NCI-H524 (cell line): ENCODE measurements around the gene UBIAD1.
"Not testable (repeated sequence)": the region's sequence is repeated elsewhere in the genome, so short reads cannot be mapped to it uniquely, and the experiment has no call there.

Experiments
- DNase-seq, 2 experiments: peaks; one replicate each; lab custom pipeline; 2025; lab: John Stamatoyannopoulos, UW

The UBIAD1 gene, protein sequence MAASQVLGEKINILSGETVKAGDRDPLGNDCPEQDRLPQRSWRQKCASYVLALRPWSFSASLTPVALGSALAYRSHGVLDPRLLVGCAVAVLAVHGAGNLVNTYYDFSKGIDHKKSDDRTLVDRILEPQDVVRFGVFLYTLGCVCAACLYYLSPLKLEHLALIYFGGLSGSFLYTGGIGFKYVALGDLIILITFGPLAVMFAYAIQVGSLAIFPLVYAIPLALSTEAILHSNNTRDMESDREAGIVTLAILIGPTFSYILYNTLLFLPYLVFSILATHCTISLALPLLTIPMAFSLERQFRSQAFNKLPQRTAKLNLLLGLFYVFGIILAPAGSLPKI

DNA sequence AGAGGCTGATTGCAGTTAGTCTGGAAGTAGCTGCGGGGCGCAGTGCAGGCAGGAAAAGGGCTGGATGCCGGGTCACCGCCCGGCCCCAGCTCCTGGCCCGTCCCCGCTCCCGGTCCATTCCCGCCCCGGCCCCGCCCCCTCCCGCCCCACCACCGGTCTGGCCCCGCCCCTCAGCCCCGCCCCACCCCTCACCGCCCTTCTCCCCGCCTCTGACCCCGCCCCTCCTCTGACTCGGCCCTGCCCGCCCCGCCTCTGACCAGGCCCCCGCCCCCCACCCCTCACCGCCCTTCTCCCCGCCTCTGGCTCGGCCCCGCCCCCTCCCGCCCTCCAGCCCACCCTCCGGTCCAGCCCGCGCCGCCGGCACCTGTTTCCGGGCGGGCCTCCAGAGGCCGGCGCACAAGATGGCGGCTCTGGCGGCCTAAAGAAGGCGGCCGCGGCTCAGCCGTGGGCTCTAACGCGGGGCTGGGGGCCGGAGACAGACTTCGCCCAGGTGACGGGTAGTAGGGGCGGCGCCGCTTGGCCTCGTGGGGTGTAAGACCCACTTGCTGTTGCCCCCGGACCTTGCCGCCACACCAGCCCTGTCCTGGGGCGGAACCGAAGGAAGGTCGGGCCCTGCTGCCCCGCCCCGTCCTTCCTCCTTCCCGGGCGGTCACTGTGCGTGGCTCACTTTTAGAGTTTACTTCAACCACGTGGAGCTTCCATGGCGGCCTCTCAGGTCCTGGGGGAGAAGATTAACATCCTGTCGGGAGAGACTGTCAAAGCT, at the start of gene UBIAD1:
Gene UBIAD1, plus strand, starts transcription at position 367 of the 763 bp plus-strand sequence. Its CDS starts 334 bp downstream, at position 701.
- DNase-seq: peak; percentile 52 to 77

DNA sequence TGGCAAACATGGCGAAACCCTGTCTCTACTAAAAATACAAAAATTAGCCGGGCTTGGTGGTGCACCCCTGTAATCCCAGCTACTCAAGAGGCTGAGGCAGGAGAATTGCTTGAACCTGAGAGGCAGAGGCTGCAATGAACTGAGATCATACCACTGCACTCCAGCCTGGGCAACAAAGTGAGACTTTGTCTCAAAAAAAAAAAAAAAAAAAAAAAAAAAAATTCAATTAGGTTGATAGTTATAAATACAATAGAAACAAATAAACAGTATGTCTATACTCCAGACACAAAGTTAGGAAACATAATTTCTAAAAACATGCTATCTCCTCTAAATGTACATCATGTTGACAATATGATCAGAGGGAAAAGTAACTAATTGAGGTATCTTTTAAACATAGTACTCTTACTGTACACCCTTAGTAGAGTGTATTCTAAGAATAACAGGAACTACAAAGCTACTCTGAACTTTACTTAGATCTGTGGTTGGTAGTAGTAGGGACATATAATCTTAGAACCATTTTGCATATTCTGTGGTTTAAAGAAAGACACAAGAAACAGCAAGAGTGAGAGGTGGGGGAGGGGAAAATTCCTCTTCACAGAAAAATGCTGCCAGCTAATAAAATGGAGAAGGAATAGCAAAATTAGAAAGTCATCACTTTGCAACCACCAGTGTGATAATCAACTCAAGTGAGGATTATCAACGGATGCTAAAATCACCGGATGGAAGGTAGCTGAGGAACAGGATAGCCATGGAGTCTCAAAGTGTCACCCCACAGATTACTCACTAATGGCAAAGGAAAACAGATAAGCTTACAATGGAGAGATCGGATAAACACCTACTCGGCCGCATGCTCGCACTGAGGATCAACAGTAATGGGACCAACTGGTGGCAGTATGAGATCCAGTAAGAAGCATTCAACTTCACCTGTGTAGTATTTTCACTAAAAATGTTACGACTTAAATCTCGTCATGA, 45.6 kb upstream of the UBIAD1 start:
- DNase-seq: no peak

DNA sequence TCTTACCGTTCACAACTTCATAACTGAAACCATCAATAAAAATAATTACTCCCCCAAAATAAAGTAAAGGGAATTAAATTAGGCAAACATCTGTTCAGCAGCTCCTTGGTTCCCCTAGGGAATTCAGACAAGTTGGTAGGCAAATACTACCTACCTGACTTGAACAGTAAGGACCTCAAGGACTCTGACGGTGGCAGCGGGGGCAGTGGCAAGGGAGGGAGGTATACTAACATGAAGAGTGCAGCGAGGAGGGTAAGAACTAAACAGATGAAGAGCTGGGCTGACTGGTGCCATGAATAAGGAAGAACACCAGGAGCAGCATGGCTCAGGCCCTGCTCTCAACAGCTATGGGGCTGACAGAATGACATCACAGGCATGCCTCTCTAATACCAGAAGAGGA, 43.8 kb upstream of the UBIAD1 start:
- peak; percentile 43 to 70 for DNase-seq

DNA sequence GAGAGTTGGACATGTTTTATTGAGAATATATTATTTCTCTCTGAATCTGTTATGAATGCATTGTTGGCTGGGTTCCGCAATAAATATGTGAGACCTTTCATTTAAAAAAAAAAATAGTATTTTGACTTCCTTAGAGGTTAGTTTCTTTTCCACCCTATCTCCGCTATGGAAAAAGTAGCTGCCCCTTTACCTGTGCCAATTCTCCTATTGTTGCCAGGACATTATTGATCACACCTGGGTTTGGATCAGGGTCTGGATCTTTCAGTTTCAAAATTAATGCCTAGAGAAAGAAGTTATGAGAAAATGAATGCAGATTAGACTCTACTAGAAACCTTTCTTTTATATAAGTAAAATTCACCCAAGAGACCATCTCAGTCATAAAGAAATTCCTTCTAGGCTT, 39.8 kb upstream of the UBIAD1 start:
- no peak for DNase-seq

DNA sequence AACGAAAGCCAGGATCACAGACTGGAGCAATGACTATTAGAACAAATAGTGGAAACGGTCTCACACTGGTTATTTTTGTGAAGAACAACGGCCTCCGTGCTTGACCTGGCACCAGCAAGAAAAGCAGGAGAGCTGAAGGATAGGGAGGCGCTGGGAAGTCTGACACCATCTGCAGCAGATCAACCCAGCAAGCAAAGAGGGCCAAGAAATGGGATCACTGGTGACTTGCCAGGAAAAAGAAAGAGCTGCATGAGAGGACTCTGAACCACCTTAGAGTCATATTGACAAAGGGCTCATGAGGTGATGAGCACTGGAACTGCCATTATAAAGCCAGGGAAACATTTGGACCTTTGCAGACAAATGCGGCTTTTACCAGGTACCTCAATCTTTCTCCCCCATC, 35.6 kb upstream of the UBIAD1 start:
- no peak for DNase-seq

DNA sequence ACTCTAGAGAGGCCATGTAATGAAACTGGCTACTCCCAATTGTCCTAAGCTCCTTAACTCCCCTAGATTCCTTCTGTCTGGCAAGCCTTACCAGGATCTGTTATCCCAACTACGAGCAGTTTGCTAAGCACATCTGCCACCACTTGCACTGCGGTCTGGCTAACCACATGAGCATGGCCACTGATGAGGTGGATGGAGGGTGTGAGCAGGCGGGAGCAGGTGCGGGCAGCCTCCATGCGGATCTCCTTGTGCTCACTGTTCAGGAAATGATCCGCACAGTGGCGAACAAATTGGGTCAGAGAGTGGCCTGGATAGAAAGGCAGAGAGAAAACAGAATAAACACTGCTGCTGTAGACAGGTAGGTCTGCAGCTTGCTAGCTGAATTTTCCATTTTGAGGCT, 34.7 kb upstream of the UBIAD1 start:
- DNase-seq: peak in 1 of 2 experiments; percentile 9

DNA sequence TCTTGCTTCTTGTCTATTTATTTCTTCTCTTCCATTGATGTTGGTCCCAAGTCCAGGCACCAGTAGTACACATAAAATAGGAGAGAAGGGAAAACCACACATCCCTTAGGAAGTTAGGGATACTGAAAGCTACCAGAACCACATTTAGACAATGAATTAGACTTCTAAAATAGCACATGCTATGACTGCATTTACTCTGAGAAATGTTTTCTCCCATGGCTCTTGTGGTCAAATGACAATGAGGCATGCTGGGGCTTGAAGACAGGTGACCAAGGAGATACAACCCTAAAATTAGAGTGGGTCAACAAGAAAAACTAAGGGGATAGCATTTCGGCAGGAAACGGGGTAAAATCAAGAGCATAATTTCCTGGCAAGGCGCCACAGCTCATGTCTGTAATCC, 27.8 kb upstream of the UBIAD1 start:
- no peak for DNase-seq

DNA sequence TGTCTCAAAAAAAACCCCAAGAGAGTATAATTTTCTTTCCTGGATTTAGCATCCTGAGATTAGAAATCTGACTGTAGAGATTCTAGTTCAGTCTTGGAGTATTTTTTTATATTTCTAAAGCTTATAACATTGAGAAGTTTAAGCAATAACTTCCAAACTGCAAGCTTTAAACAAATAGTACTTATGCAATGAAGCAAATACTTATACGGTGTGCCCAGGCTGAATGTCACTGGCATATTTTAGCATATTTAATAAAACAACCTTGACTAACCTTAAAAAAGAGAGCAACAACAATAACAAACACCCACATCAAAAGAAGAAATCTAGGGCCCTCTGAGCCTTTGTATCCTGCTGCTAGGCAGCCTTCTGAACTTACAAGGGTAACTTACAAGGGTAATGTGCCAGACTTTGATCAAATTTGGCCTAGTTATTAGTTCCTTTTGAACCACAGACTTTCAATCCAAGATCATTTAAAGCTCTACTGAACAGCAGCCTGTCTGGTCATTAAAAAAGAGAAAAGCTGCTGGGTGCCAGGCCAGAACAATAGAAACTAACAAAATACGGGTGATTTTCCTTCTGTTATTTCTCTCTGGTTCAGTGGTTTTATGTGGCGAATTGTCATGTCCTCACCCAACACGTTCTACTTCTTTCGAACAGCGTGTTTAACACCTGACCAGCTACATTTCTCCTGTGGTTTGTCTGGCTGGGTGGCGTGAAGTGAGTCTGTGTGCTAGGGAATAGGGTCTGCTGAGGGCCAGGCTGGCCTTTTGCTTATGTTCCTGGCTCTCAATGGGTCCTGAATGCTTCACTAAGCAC, 26.9 kb upstream of the UBIAD1 start:
- DNase-seq: no peak

DNA sequence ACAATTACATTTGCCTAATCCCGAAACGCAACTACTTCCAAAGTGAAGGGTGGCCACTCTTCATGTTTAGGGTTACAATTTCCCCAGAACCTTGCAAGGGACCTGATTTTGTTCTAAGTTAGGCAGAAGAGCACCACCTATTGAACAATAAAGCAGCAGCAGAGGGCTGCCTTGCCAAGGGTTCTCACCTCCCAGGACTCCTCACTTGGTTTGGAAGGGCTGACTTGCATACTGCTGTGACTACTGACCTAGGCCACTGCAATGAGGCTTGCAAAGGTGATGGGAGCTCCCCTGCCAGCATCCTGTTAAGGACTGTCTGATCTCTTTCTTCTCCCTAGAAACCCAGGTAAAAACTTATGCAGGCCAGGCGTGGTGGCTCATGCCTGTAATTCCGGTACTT, 24.8 kb upstream of the UBIAD1 start:
- peak in 1 of 2 experiments; percentile 15 for DNase-seq

DNA sequence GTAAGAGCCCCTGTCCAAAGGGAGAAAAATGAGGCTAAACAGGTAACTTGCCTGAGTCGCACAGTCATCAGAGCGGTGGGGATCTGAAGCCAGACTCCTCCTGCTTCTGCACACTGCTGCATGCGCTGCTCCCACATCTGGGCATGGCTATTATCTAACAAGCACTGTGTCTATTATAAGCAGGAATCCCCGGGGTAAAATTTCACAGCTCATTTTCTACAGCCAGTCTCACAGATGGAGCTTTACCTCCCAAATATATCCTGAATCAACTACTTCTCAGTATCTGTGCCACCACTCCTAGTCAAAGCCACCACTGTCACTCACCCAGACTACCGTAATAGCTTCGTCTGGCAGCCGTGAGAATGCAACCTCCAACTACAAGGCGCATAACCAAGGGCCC, 20.5 kb upstream of the UBIAD1 start:
- no peak for DNase-seq

DNA sequence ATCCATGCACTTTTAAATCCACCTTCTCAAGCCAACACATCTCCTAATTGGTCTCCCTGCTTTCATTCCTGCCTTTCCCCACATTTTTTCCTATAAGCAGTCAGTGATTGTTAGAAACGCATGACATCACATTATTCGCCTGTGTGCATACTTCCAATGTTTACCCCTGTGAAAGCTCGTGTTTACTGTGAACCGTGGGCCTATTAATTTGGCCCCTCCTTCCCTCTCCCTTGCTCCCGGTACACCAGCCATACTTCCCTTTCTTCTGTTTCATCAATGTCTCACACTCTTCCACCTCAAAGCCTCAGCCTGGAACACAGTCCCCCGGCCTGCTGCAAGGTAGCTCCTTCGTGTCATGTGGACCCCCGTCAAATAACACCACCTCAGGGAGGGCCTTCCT, 19.8 kb upstream of the UBIAD1 start:
- no peak for DNase-seq

DNA sequence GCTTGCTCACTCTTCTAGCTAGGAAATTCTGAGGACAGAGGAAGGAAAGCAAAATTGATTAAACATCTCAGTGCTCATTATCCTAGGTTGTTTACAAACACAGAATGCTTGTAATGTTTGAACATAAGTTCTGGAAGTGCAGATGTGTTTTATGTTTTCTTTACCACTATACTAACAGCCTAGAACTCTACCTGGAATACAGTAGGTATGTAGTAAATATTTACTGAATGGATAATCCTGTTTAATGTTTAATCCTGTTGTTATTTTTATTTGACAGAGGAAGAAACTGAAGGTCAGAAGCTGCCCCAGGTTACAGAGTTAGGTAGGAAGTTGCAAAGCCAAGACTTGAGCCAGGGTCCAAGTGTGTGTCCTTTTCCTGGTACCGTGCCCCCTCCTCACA, 16.7 kb upstream of the UBIAD1 start:
- no peak for DNase-seq

DNA sequence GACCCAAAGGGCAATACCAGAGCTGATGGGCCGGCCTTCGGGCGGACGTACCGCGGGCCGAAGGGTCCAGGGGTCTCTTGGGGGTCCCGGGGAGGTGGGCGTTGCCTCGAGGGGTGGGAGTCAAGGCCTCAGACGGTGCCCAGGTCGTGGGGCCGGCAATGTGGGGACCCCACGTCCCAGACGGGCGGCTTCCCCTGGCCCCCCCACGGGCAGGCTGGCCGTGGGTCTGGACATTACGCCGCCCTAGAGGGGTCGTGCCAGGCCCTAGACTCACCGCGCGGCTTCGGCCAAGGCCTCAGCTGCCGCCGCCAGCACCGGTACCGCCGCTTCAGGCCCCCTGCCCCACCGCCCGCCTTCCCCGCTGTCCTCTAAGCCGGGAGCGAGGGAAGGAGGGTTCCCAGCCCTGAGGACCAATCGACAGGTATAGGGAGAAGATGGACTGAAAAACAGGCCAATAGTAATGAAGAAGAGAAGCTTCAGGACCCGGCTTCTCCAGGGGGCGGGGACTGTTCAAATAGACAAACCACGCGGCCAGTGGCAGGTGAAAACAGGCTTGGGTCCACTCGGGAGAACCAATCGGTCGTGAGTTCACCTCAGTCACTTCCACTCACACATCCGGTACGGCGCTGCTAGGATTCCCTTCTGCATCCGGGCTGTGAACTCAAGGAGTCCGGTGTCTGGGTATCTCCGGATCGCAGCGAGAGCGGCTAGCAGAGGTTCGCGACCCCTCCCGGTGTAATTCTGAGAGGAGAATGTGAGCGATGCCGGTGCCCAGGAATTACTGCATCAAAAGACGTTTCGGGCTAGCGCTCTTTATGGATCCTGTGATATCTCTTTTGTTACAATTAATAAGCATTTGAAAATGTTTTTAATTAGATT, 10.6 kb upstream of the UBIAD1 start, which contains the start of gene MTOR:
Gene MTOR, minus strand, starts transcription at position 381 of the 879 bp plus-strand sequence. CDS start 3,142 bp downstream, outside the sequence.
- peak; percentile 99 to 100 for DNase-seq

DNA sequence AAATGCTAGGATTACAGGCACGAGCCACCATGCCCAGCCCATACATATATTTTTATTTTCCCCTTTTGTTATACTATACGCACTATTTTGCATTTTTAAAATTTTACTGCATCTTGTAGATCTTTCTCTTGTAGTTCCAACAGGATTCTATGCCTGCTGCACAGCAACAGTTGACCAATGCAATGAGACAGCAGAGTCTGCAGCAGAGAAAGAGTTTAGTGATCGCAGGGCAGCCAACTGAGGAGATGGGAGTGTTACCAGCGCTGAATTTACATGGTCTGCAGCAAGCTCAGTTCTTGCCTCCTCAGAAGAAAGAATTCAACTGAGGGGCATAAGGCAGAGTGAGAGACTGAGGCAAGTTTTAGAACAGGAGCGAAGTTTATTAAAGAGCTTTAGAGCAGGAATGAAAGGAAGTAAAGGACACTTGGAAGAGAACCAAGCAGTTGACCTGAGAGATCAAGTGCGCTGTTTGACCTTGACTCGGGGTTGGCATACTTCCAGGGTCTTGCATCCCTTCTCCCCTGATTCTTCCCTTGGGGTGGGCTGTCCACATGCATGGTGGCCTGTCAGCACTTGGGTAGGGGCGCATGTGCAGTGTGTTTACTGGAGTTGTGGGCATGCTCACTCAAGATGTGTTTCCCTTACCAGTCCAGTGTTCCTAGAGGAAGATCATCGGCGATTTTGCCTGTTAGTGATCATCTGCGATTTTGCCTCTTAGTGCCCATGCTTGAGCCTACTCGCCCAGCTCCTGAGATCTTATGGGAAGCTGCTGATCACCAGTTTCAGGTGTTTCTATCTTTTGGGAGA, 6.5 kb upstream of the UBIAD1 start:
- no peak for DNase-seq

DNA sequence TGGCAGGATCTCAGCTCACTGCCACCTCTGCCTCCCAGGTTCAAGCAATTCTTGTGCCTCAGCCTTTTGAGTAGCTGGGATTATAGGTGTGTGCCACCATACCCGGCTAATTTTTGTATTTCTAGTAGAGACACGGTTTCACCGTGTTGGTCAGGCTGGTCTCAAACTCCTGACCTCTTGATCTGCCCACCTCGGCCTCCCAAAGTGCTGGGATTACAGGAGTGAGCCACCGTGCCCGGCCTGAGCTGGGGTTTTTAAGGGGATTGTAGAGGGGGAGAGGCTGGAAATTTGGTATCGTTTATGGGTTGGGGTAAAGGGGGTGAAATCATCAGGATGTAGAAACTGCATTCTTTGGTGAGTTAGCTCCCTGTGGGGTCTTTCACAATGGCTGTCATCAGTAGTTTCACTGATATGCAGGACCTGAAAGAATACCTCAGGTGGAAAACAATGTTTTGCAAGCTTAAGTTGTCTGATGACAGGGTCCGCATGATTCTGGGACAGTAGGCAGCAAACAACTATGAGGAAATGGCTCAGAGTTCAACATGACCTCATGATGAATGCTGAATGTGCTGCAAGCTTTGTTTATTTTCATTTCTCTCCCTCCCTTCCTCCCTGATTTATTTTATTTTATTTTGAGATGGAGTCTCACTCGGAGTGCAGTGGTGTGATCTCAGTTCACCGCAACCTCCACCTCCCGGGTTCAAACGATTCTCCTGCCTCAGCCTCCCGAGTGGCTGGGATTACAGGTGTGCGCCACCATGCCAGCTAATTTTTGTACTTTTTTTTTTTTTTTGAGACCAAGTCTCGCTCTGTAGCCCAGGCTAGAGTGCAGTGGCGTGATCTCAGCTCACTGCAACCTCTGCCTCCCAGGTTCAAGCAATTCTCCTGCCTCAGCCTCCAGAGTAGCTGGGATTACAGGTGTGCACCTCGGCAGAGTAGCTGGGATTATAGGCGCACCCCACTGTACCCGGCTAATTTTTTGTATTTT, 5.4 kb upstream of the UBIAD1 start:
- DNase-seq: not testable (repeated sequence)

DNA sequence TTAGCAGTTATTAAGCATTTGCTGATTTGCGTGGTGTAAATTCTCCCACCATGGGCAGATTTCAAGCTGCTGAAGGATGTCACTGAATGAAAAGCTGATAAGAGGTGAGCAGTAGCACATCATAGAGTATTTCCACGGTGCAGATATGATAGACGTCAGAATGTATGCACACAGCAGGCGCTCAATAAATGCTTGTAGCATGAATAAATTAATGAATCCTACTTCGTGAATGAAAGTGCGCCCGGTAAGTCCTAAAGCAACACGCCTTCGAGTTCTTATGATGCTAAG, 510 bp upstream of the UBIAD1 start:
- DNase-seq: no peak

DNA sequence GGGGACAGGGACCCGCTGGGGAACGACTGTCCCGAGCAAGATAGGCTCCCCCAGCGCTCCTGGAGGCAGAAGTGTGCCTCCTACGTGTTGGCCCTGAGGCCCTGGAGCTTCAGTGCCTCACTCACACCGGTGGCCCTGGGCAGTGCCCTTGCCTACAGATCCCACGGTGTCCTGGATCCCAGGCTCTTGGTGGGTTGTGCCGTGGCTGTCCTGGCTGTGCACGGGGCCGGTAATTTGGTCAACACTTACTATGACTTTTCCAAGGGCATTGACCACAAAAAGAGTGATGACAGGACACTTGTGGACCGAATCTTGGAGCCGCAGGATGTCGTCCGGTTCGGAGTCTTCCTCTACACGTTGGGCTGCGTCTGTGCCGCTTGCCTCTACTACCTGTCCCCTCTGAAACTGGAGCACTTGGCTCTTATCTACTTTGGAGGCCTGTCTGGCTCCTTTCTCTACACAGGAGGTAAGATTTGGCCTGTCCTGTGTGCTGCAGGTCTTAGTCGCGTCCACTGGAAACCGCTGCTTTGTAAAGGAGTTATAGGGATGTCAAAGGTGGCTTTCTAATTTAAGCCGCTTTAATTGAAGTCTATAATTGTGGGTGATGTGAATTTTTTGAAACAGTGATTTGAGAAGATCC, 717 bp downstream of the UBIAD1 start:
- peak in 1 of 2 experiments; percentile 7 for DNase-seq

DNA sequence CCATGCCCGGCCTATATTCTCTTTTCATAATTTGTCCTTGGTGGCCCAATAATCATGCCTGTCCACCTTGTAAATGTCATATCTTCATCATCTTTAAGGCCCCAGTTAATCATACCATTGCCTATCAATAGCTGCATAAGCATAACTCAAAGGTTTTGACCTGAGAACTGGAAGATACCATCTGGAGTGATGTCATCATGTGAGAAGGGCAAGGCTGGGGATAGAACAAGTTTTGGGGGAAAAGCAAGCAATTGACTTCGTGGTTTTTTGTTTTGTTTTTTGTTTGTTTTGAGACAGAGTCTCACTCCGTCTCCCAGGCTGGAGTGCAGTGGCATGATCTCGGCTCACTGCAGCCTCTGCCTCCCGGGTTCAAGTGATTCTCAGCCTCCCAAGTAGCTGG, 6.2 kb downstream of the UBIAD1 start:
- DNase-seq: no peak
